HG02870 (cell line): Measurements from ENCODE around the gene BBS1.

Experiments used
- ATAC-seq: cut with Tn5 transposase; IDR thresholded peaks from one replicate; pipeline ENCODE4 v1.9.1; 2021; ENCODE audit warnings: mild to moderate bottlenecking, moderate library complexity; ENCODE audit not compliant: unreplicated experiment

The BBS1 gene

DNA sequence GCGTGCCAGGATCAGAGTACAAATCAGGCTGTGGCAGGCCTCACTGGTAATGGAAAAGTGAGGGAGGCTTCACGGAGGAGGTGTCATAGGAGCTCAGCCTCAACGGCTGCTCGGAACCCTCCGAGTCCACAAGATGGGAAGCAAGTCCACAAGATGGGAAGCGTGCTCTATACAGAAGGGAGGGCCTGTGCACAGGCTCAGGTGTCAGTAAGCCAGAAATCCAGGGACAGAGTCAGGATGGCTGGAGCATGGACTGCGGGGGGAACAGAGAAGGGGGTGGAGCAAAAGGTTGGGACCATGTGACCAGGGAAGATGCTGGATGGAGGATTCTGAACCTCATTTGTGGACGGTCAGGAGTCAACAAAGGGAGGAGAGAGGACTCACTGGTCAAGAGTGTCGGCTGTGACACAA lies 33.6 kb upstream of the BBS1 start:
- no peak for ATAC-seq

DNA sequence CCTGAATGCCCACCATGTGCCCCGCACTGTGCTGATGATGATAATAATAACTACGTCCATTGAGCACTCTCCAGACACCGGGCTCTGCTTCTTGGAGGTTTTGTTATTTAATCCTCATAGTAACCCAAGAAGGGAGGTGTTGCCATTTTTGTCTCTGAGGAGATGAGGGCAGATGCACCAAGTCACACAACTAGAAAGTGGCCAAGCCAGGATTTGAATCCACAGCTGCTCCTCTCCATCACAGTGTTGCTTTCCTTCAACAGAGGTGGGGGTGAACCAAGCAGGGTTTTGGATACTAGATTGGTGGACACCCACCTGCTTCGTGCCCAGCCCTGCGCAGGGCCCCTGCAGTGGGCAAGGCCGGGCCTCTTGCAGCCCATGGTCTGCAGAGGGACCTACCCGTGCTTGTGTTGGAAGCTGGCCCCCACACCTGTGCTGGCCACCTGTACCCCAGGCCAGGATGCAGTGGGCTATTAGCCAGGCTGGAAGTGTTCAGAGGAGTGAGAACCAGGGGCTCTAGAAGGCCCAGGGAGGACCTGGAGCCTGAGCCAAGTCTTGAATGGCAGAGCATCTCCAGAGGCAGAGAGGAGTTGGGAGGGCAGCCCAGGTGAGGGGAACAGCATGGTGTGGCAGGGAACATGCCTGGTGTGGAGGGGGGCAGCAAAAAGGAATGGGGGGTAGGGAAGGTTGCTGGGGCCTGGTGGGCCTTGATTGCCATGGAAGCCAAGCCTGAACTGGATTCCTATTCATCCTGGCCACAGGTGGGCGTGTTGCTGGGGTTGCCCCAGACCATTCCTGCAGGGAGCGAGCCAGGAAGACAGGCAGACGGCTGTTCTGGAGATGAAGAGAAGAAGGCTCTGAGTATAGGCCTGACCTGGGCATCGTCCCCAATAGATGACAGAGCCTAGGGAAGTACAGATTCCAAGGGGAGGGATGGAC lies 32.9 kb upstream of the BBS1 start:
- ATAC-seq = no peak

DNA sequence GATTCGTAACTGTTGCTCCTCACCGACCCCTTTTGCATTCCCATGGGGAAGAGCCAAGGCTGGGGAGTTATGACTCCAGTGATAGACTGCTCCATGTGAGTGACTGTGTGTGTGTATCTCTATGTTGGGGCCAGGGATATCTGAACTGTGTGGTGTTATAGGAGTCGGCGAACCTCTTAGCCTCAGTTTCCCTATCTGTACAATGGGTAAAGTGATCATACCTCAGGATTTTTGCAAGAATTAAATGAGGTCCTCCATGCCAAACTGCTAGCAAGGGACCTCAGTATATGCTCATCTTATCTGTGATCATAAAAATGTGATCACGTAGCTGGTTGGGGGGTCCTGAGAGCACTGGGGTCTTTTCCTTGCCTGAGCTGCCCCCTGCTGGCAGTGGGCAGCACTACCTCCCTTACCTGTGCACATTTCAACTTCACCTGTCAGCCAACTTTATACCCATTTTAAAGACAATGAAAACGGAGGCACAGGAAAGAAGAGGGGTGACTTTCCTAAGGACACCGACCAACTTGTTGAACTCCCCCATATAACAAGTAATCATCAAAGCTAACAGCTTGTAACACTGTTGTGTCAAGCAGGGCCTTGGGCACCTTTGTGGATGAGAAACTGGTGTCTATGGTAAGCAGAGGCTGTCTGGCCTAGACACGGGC lies 31.6 kb upstream of the BBS1 start:
- ATAC-seq = no peak

DNA sequence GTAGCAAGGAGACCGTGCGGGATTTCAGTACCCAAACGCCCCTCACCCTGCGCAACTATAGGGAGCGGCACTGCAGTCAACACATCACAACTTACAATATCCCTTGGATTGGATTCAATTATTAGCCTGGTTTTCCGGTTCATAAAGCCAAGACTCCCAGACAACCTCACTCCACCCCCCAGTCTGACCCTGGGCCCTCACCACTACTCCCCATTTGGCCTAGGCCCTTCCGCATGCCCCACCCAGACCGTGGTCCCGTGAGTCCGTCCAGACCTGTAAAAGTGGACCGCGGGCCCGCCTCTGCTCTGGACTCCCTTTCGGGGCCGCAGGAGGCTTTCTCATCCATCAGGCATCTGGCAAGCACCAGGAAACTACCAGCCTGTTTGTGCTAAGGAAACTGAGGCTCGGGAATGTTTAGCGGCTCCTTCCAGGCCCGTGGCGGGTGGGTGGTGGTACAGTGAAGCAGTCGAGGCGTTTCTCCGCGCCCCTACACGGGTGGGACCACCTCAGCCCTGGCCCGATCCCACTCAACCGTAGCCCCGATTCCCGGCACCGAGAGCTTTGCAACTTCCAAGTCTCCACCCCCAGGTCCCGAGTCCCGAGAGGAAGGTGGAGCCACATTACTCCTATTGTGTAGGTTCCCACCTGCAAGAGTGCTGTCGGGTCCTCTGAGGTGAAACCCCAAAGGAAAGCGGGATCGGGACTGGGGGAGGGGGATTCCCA lies 30.9 kb upstream of the BBS1 start:
- no peak for ATAC-seq

DNA sequence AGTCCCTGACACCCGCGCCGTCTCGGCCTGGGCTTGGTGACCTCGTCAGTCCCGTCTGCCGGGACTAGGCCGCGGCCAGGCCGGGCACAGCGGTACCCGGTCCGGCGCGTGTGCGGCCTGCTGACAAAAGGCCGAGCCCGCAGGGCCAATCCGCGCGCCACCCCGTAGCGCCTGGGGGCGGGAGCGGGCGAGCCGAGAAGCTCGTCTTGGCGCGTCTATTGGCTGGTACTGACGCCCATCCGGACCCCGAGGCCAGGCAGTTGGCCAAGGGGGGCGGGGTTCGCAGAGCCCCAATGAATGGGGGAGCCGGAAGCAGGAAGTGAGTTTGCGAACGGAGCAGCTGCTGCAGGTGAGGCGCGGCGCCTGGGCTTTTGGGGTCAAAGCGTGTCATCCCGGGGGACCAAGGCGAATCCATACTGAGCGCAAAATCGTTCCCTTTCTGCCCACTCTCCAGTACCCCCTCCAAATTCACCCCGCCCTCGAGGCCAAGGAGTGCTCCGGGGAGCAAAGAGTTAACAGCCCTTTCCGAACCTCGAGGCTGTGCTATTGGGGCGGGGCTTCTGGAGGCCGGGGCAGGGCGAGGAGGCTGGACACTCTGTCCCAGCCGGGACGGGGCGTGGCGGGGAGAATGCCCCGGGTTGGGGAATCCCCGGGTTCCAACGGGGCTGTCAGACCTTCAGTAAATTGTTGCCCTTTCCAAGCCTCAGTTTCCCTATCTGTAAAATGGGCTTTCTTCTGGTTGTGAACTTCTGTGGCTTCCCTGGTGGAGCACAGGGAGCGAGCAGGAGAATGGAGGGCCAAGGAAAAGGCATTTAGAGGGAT lies 30.1 kb upstream of the BBS1 start, which contains the start of gene DPP3:
DPP3 (plus strand) TSS at position 318 of the 822 bp plus-strand sequence. CDS start 1,767 bp downstream, outside the sequence.
- ATAC-seq = peak; percentile 83

DNA sequence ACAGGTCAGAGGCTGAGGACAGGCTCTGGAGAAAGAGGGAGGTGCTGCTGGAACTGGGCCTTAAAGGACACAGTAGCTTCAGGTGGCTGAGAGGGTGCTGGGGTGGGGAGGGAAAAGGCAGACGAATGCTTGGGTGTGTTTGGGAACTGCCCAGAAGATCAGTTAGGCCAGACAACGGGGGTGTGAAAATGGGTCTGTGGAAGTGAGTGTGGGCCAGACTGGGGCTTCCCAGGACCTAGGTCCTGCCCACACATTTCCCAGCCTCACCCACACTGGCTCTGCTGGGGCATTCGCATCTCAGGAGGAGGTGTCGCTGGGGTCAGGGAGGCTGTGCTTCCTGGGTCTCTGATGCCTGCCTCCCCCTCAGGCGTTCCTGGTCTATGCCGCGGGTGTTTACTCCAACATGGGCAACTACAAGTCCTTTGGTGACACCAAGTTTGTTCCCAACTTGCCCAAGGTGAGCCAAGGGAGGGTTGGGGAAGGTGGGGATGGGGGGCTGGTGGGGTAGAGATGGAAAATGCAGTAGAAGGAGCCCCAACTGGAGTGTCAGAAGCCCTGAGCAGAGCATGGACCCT lies 25.5 kb upstream of the BBS1 start:
- ATAC-seq = no peak

DNA sequence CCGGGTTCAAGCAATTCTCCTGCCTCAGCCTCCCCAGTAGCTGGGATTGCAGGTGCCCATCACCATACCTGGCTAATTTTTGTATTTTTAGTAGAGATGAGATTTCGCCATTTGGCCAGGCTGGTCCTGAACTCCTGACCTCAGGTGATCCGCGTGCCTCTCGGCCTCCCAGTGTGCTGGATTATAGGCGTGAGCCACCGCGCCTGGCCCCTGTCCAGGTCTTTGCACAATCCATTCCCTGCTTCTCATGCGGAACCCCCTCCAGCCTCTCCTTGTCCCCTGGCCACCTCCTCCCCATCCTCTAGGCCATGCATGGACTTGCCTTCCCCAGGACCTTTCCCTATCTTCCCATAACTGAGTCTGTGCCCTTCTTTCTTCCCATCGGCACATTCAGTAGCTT lies 21.5 kb upstream of the BBS1 start:
- ATAC-seq = no peak

DNA sequence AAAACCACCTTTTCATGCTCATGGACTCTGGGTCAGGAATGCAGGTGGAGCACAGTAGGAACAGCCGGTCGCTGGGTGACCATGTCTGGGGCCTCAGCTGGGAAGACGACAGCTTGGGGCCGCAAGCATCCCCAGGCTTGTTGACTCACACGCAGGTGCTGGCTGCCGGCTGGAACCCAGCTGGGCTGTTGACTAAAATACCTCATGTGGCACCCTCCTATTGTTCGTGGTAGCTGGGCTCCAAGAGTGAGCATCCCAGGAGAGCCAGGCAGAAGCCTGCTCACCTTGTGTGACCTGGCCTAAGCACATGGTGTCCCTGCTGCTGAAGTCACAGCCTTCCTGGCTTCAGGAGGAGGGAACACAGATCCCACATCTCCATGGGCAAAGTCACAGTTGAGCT lies 20.8 kb upstream of the BBS1 start:
- ATAC-seq = no peak

DNA sequence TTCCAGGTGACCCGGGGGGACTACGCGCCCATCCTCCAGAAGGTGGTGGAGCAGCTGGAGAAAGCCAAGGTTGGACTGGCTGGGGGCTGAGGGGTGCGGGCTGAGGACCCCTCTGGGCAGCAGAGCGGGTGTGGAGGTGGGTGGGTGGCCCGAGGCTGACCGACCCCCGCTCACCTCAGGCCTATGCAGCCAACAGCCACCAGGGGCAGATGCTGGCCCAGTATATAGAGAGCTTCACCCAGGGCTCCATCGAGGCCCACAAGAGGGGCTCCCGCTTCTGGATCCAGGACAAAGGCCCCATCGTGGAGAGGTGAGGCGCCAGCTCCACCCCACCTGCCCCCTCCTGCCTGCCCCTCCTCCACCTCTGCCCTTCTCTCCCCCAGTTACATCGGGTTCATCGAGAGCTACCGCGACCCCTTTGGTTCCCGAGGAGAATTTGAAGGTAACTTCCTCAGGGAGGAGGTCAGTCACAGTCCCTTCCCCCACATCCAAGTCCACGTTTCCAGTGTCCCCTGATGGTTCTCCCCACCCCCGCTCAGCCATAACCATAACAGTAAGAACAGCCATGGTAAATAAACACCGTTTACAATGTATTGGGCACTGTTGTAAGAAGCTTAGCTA lies 19.0 kb upstream of the BBS1 start:
- ATAC-seq = no peak

DNA sequence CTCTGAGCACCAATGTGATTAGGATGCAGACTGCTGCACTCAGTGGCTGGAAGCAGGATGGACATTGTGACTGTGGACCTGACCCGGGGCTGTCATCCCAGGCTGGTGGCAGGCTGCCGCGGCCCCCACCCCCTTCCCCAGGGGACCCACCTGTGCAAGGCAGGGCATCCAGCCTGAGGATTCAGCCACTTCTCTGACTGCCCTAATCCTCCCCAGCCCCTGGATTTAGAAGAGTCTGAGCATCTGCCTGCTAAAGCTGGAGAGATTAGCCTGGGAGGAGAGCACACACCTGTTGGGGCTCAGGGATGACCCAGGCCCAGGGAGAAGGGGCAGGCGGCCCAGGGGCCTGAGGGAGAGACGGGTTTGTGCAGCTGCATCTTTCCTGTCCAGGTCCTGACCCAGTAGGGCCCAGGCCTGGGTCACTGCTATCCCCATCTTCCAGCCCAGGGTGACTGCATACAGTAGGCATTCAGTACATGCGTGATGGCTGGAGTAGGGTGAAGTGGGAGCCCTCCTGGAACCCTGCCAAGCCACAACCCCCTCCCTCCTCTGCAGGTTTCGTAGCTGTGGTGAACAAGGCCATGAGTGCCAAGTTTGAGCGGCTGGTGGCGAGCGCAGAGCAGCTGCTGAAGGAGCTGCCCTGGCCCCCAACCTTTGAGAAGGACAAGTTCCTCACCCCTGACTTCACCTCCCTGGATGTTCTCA lies 18.1 kb upstream of the BBS1 start:
- ATAC-seq = no peak

DNA sequence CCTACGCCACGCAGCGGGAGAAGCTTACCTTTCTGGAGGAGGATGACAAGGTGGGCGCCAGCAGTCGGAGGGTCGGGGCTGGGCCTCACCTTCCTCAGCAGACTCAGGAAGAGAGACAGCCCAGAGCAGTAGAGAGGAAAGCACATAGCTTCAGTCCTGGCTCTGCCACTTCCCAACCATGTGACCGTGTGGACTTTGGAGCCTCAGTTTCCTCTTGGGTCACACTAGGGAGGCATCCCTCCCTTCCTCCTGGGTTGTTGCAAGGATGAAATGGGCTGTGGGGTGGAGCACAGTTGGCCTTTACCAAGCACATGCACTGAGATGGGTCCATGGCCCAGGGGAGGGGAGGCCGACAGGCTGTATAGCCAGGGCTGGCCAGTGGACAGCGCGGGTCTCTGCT lies 17.3 kb upstream of the BBS1 start:
- no peak for ATAC-seq

DNA sequence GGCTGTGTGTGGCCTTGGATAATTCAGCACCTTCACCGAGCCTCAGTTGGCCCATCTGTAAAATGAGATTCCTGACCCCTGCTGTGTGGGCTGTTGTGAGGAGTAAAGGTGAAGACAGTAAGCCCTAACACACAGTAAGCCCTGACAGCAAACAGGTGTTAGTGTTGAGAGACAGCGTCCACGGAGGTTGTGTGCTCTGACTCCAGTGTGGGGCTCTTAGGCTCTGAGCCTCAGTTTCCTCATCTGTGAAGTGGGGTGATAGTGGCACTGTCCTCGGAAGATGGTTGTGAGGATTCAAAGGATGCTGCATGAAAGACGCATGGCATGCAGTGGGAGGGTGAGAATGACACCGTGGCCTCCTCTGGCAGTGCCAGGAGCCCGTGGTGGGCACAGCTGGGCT lies 16.0 kb upstream of the BBS1 start:
- no peak for ATAC-seq

DNA sequence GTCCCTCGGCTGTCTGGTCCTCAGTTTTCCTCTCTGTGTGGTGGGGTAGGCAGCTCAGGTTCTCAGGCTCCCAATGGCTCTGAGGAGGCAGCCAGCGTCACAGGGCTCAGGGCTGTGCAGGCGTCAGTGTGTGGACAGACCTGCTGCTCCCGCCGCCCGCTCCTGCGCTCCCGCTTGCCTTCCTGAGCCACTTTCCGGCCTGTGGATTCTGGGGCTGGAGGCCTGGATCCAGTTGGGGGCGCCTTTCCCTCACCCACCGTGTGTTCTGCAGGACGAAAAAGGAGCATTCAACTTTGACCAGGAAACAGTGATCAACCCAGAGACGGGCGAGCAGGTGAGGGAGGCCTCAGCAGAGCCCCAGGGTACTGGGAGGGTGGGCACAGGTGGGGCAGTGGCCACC lies 15.5 kb upstream of the BBS1 start:
- no peak for ATAC-seq

DNA sequence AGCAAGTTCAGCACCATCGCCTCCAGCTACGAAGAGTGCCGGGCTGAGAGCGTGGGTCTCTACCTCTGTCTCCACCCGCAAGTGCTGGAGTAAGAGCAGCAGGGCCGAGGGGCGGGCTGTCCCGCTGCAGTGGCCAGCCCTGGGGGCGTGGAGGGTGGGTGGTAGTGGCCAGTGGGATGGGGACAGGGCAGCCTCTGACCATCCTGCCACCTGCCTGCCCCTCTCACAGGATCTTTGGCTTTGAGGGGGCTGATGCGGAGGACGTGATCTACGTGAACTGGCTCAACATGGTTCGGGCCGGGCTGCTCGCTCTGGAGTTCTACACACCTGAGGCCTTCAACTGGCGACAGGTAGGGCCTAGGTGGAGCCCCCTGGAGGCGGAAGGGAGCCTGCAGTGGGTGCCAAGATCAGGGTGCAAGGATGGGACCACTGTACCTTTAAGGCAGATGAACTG lies 15.0 kb upstream of the BBS1 start:
- no peak for ATAC-seq

DNA sequence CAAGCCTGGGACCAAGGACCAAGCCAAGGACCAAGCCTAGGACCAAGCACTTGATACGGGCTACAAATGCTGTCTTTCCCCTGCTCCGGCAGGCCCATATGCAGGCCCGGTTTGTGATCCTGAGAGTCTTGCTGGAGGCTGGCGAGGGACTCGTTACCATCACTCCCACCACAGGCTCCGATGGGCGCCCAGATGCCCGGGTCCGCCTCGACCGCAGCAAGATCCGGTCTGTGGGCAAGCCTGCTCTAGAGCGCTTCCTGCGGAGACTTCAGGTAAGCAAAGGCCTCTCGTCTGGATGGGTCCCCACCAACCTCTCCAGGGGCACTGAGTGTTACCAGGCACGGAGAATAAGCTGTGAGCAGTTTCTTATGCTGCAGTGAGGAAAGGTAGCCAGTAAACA lies 13.2 kb upstream of the BBS1 start:
- no peak for ATAC-seq

DNA sequence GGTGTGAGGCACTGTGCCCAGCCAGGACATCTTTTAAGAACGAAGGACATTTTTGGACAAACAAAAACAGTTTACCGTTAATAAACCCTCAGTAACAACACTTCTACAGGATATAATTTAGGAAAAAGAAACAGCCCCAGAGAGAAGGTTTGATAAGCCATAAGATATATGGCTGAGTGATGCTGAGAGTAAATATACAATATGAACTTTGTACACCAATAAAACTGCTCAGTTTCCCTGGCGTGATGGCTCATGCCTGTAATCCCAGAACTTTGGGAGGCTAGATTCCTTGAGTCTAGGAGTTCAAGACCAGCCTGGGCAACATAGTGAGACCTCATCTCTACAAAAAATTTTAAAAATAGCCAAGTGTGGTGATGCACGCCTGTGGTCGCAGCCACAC lies 11.9 kb upstream of the BBS1 start:
- ATAC-seq = no peak

DNA sequence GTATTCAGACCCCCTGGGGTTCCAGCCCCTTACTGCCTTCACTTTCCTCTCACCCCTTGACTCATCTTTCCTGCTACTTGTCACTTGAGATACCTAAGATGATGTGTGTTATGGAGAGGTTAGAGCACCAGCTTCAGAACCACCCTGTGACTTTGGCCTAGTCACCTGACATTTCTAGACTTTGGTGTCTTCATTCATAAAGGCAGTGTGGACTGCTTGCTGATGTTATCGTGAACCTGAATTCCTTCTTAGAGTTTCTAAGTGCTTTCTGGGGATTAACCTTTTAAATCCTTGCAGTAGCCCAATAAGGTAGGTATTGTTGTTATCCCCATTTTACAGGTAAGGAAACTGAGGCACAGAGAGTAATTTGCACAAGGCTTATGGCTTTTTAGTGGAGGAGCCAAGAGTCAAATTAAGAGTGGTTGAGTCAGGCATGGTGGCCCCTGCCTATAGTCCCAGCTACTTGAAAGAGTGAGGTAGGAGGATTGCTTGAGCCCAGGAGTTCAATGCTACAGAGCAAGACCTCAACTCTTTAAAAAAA lies 5.1 kb upstream of the BBS1 start:
- ATAC-seq = no peak

DNA sequence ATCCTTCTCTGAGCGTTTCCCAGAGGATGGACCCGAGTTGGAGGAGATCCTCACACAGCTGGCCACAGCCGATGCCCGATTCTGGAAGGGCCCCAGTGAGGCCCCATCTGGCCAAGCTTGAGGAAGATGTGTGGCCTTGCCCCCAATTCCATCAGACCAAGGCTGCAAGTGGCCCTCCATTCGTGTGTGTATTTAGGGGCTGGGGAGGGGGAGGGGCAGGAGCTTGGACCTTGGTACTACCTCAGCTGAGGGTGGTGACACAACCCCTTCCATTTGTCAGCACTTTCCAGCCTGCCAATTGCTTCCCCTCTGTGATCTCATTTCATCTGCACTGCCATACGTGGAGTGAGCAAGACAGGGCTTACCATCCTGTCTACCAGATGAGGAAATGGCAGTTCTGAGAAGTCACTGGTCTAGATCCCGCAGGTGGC lies 1.3 kb upstream of the BBS1 start:
- no peak for ATAC-seq

DNA sequence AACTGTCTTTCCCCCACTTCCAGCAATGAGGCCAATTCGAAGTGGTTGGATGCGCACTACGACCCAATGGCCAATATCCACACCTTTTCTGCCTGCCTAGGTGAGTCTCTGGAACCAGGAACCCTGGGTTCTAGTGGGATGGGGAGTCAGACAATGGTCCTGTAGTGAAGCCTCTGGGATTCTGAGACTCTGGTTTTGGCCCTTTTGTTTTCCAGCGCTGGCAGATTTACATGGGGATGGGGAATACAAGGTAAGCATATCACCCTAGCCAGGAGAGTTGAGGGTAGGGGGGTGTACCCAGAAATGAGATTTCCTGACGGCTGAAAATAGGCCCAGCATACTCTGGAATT lies 530 bp downstream of the BBS1 start:
- ATAC-seq = no peak
